Natural killer cell treated with Interleukin-12 subunit alpha and Interleukin-12 subunit beta and Interleukin-15 and Interleukin-18, amount 100 ng/mL, for 72 hours (primary cell): ENCODE data around the gene RPIA. TPM values are rescaled to one million over a fixed set of nuclear protein-coding genes. Genes with fewer than 3 reads are reported as not detected.

Source experiments
- ATAC-seq, 2 donors: fragments of 150-1000 bp; cut with Tn5 transposase in 1 of 2; sonication (Bioruptor Pico), chemical (Tn5 transposase) in 1 of 2; 2 replicates each; pipeline ENCODE4 v1.10.0; 2021
- DNase-seq: peaks from one replicate; pipeline ENCODE4 v3.0.0; 2022; ENCODE audit warnings: low spot score
- H3K27ac Mint-ChIP-seq, 2 donors: 1 replicate in 1 of 2; 2 replicates in 1 of 2; pipeline ENCODE4 v1.8.0; 2022; ENCODE audit warnings: mixed read lengths in 2 of 2, mild to moderate bottlenecking in 1 of 2, moderate library complexity in 1 of 2
- H3K27me3 Mint-ChIP-seq, 2 donors: 1 replicate in 1 of 2; 2 replicates in 1 of 2; pipeline ENCODE4 v1.8.0; 2022; ENCODE audit warnings: mixed read lengths in 2 of 2
- H3K36me3 Mint-ChIP-seq: one replicate; pipeline ENCODE4 v1.8.0; 2022; ENCODE audit warnings: mixed read lengths
- H3K4me1 Mint-ChIP-seq, 2 donors: 1 replicate in 1 of 2; 2 replicates in 1 of 2; pipeline ENCODE4 v1.8.0; 2022; ENCODE audit warnings: low read depth in 2 of 2, mixed read lengths in 2 of 2, mild to moderate bottlenecking in 1 of 2
- H3K4me3 Mint-ChIP-seq: one replicate; pipeline ENCODE4 v1.8.0; 2022; ENCODE audit warnings: mixed read lengths
- H3K9me3 Mint-ChIP-seq: 2 replicates; pipeline ENCODE4 v1.8.0; 2022; ENCODE audit warnings: mixed read lengths
- total RNA-seq, 2 donors: library from RNA; stranded (reverse); gene quantifications; one replicate each; pipeline ENCODE4 v1.2.3, GENCODE V29; 2022

Gene RPIA
- total RNA-seq, 2 donors from 2014 or later: 44.6 to 53.5 TPM

- Mint-ChIP-seq H3K4me3 (no peak overlapping the region), H3K4me1 (peaks cover 5 to 6% of the 10 kb centered on the region in 2 donors), H3K27me3 (peaks cover 4 to 8% of the 10 kb centered on the region in 2 donors), H3K27ac (no peak overlapping the region), H3K36me3 (no peaks in the 10 kb centered on the region), H3K9me3 (no peaks in the 10 kb centered on the region)
- ATAC-seq (peak; percentile 60 to 61), DNase-seq (peak; percentile 64)
Measured at GRCh38 chr2:88669482-88670214, 21.8 kb upstream of the RPIA start.

GRCh38 chr2:88671786-88672427 is 19.6 kb upstream of the RPIA start:
- H3K9me3 Mint-ChIP-seq: no peaks in the 10 kb centered on the region
- ATAC-seq (peak; percentile 52 to 71), DNase-seq (no peak)
- H3K4me1 Mint-ChIP-seq: peaks cover 5 to 6% of the 10 kb centered on the region in 2 donors
- no peak overlapping the region for H3K27ac Mint-ChIP-seq
- H3K36me3 Mint-ChIP-seq: no peaks in the 10 kb centered on the region
- no peak overlapping the region for H3K4me3 Mint-ChIP-seq
- H3K27me3 Mint-ChIP-seq: peaks cover 4 to 8% of the 10 kb centered on the region in 2 donors

GRCh38 chr2:88673363-88673762 is 18.1 kb upstream of the RPIA start:
- ATAC-seq: no peak
- no peak for DNase-seq
- Mint-ChIP-seq H3K4me3 (no peak overlapping the region), H3K27ac (no peak overlapping the region), H3K9me3 (no peaks in the 10 kb centered on the region), H3K27me3 (peaks cover 4 to 13% of the 10 kb centered on the region in 2 donors), H3K4me1 (no peaks in the 10 kb centered on the region), H3K36me3 (no peaks in the 10 kb centered on the region)

GRCh38 chr2:88680266-88680902 is 11.1 kb upstream of the RPIA start:
- Mint-ChIP-seq H3K27me3 (peaks cover 7 to 47% of the 10 kb centered on the region in 2 donors), H3K36me3 (peaks cover 13% of the 10 kb centered on the region), H3K9me3 (no peaks in the 10 kb centered on the region), H3K27ac (no peak overlapping the region), H3K4me1 (no peaks in the 10 kb centered on the region), H3K4me3 (no peak overlapping the region)
- ATAC-seq (no peak), DNase-seq (no peak)

GRCh38 chr2:88680916-88681315 is 10.6 kb upstream of the RPIA start:
- no peak for ATAC-seq

GRCh38 chr2:88683160-88684021 is 8.1 kb upstream of the RPIA start:
- Mint-ChIP-seq H3K4me1 (no peaks in the 10 kb centered on the region), H3K4me3 (no peak overlapping the region), H3K9me3 (no peaks in the 10 kb centered on the region), H3K27ac (no peak overlapping the region), H3K27me3 (peaks cover 7 to 41% of the 10 kb centered on the region in 2 donors), H3K36me3 (peaks cover 13% of the 10 kb centered on the region)
- DNase-seq: no peak
- no peak for ATAC-seq

More at GRCh38 chr2:88680916-88681315, 10.6 kb upstream of the RPIA start:
- no peaks in the 10 kb centered on the region for H3K9me3 Mint-ChIP-seq
- no peak overlapping the region for H3K27ac Mint-ChIP-seq
- H3K27me3 Mint-ChIP-seq: peaks cover 7 to 47% of the 10 kb centered on the region in 2 donors
- no peak overlapping the region for H3K4me3 Mint-ChIP-seq
- H3K36me3 Mint-ChIP-seq: peaks cover 13% of the 10 kb centered on the region
- no peaks in the 10 kb centered on the region for H3K4me1 Mint-ChIP-seq
- DNase-seq: no peak

GRCh38 chr2:88684519-88684918 is 7.0 kb upstream of the RPIA start:
- H3K27me3 Mint-ChIP-seq: peaks cover 6 to 37% of the 10 kb centered on the region in 2 donors
- peaks cover under 1 to 2% of the 10 kb centered on the region in 2 donors for H3K4me1 Mint-ChIP-seq
- no peak for DNase-seq
- H3K27ac Mint-ChIP-seq: no peak overlapping the region
- no peaks in the 10 kb centered on the region for H3K9me3 Mint-ChIP-seq
- peaks cover 16% of the 10 kb centered on the region for H3K36me3 Mint-ChIP-seq
- ATAC-seq: no peak
- H3K4me3 Mint-ChIP-seq: no peak overlapping the region

- Mint-ChIP-seq H3K27ac (no peak overlapping the region), H3K4me1 (peaks cover 12 to 16% of the 10 kb centered on the region in 2 donors), H3K36me3 (peaks cover 18% of the 10 kb centered on the region), H3K27me3 (peaks cover 0 to 23% of the 10 kb centered on the region in 2 donors), H3K4me3 (no peak overlapping the region), H3K9me3 (no peaks in the 10 kb centered on the region)
- DNase-seq: no peak
- no peak for ATAC-seq
Measured at GRCh38 chr2:88686320-88686719, 5.2 kb upstream of the RPIA start.

- Mint-ChIP-seq H3K27ac (no peak overlapping the region), H3K9me3 (no peaks in the 10 kb centered on the region), H3K27me3 (peaks cover 0 to 16% of the 10 kb centered on the region in 2 donors), H3K4me1 (peaks cover 16 to 23% of the 10 kb centered on the region in 2 donors), H3K36me3 (peaks cover 18% of the 10 kb centered on the region), H3K4me3 (no peak overlapping the region)
- DNase-seq (no peak), ATAC-seq (no peak)
Measured at GRCh38 chr2:88687384-88687783, 4.1 kb upstream of the RPIA start.

GRCh38 chr2:88690591-88691338 is 708 bp upstream of the RPIA start:
- Mint-ChIP-seq H3K27me3 (no peaks in the 10 kb centered on the region), H3K36me3 (peaks cover 4% of the 10 kb centered on the region), H3K4me1 (peaks cover 33 to 34% of the 10 kb centered on the region in 2 donors), H3K27ac (peak overlapping the region; percentile 75 to 92), H3K4me3 (peak overlapping the region; percentile 96), H3K9me3 (no peaks in the 10 kb centered on the region)
- ATAC-seq (no peak), DNase-seq (no peak)

- Mint-ChIP-seq H3K27me3 (no peaks in the 10 kb centered on the region), H3K4me3 (peak overlapping the region; percentile 96), H3K9me3 (no peaks in the 10 kb centered on the region), H3K36me3 (peaks cover 4% of the 10 kb centered on the region), H3K4me1 (peaks cover 33 to 35% of the 10 kb centered on the region in 2 donors), H3K27ac (peak overlapping the region; percentile 75 to 92)
- DNase-seq: no peak
- ATAC-seq: no peak
Measured at GRCh38 chr2:88692187-88692586, 714 bp downstream of the RPIA start.

- ATAC-seq (no peak), DNase-seq (no peak)
- Mint-ChIP-seq H3K27ac (no peak overlapping the region), H3K36me3 (peaks cover 4% of the 10 kb centered on the region), H3K4me3 (no peak overlapping the region), H3K4me1 (peaks cover 43 to 45% of the 10 kb centered on the region in 2 donors), H3K27me3 (no peaks in the 10 kb centered on the region), H3K9me3 (no peaks in the 10 kb centered on the region)
Measured at GRCh38 chr2:88693911-88694414, 2.5 kb downstream of the RPIA start.
